GM12801 (cell line): ENCODE data around the gene PRKAA2.

ENCODE experiments used
- CTCF ChIP-seq: IDR thresholded peaks from one replicate; pipeline ENCODE4 v1.5.1; 2011; ENCODE audit warnings: control low read depth; ENCODE audit not compliant: insufficient read length; ENCODE audit errors: extremely low read depth

PRKAA2 gene

DNA sequence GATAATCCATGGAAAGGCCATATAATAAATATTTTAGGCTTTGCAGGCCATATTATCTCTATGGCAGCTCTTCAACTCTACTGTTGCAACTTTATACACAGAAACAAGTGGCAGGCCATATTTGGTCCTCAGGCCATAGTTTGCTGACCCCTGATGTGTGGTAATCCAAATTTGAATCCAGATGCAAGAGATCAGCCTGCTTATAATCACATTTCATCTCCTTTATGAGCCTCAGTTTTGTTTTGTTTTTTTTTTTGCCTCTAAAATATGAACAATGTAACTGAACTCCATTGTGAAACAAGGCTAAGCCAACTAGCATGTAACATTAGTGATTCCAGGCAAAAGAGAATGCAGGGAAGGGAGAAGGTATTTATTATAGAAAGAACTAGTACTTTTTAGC, 81.6 kb downstream of the PRKAA2 start:
- TF ChIP-seq CTCF, result no peak

GRCh38 chr1:56728964-56729363, 83.8 kb downstream of the PRKAA2 start:
- TF ChIP-seq CTCF, result no peak

DNA sequence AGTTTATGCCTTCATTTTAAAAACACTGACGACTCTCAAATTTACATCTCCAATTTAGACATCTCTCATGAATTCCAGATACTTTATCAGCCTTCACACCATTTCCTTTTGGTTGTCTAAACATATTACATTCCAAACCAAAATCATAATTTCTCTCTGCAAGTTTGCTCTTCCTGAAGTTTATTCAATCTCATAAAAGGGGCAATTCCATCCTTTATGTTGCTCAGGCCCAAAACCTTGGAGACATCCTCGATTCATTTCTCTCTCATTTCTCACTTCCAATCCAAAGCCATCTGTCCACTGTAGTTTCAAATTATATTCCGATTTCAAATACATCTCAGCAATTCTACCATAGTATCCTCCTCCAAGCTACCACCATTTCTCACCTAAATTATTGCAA, 100.1 kb downstream of the PRKAA2 start:
- TF ChIP-seq CTCF, result no peak

- TF ChIP-seq CTCF, result no peak
Measured at GRCh38 chr1:56754708-56755479, 109.8 kb downstream of the PRKAA2 start.

DNA sequence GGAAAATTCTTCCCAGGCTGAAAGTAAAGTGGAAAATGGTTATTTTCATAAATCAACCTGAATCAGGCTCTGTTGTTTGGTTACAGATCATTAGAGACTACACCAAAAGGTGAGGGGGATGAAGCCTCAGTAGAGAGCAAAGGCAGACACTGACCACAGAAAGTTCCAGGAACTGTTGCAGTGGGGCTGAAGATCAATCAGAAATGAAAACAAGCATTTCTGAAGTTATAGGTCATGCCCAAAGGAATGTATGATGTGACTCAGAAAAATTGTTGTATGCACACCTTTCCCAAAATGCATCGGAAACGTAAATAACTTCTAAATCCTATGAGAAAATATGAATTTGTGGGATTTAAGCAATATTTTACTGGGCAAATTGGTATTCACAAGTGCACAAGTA, 110.8 kb downstream of the PRKAA2 start:
- no peak for TF ChIP-seq CTCF

- no peak for TF ChIP-seq CTCF
Measured at GRCh38 chr1:56758135-56758534, 113.0 kb downstream of the PRKAA2 start.

DNA sequence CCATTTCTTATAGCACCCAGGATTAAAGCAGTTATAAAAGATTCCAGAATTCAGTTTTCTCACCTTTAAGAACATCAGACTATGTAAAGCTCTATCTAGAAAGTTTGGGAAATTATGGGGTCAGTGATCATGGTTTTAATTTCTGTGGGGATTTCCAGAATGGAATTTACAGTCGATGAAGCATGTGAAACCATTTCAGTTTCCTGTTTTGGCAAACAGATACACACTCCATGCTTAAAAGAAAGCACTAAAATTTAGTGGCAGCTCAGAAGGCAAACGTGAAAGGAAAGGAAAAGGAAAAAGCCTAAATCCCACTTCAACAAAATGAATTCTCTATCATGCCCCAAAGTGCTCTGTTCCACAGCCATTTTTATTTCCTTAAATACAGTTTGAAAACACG, 113.7 kb downstream of the PRKAA2 start:
- no peak for TF ChIP-seq CTCF
